HepG2 (cell line): ENCODE results near the gene AGXT. TPM values are rescaled to one million over a fixed set of nuclear protein-coding genes. Genes with fewer than 3 reads are reported as not detected.

Source experiments
- ARNT2 ChIP-seq: sonication (generic); formaldehyde crosslinking; IDR thresholded peaks from 2 replicates; pipeline ENCODE4 v1.8.0; 2022; ENCODE audit warnings: mild to moderate bottlenecking, low read depth, missing genetic modification reagents, moderate library complexity
- ATF2 ChIP-seq: sonication (generic); formaldehyde crosslinking; IDR thresholded peaks from 2 replicates; pipeline ENCODE4 v1.4.0; 2020; ENCODE audit warnings: missing genetic modification reagents
- CAMTA2 ChIP-seq: sonication (generic); formaldehyde crosslinking; IDR thresholded peaks from 2 replicates; pipeline ENCODE4 v1.4.0; 2020; ENCODE audit warnings: mild to moderate bottlenecking, missing genetic modification reagents, borderline replicate concordance
- CSRNP2 ChIP-seq: sonication (generic); formaldehyde crosslinking; conservative IDR thresholded peaks from 2 replicates; pipeline ENCODE4 v1.8.0; 2022; ENCODE audit warnings: low read depth, missing genetic modification reagents
- HIVEP1 ChIP-seq: sonication (generic); formaldehyde crosslinking; IDR thresholded peaks from 2 replicates; pipeline ENCODE4 v1.4.0; 2020; ENCODE audit warnings: mild to moderate bottlenecking, missing genetic modification reagents
- NFE2 ChIP-seq: sonication (generic); formaldehyde crosslinking; IDR thresholded peaks from 2 replicates; pipeline ENCODE4 v1.4.0; 2020; ENCODE audit warnings: missing genetic modification reagents
- RAD21 ChIP-seq: fragments of 450-650 bp; formaldehyde crosslinking; IDR thresholded peaks from 2 replicates; pipeline ENCODE4 v1.5.0; 2020; ENCODE audit warnings: mild to moderate bottlenecking
- RBM22 ChIP-seq: fragments of 200-400 bp; formaldehyde crosslinking; optimal IDR thresholded peaks from 2 replicates; pipeline ENCODE3; 2017; ENCODE audit warnings: mild to moderate bottlenecking, low read length, moderate library complexity
- THAP11 ChIP-seq: IDR thresholded peaks from 2 replicates; pipeline ENCODE4 v1.6.1; 2016; ENCODE audit warnings: missing biosample characterization, missing genetic modification reagents
- TMF1 ChIP-seq: sonication (generic); formaldehyde crosslinking; IDR thresholded peaks from 2 replicates; pipeline ENCODE4 v1.8.1; 2022; ENCODE audit warnings: low read depth, missing genetic modification reagents
- ZFX ChIP-seq: sonication (generic); formaldehyde crosslinking; IDR thresholded peaks from 2 replicates; pipeline ENCODE4 v1.4.0; 2020; ENCODE audit warnings: mild to moderate bottlenecking, low read depth, missing genetic modification reagents, moderate library complexity
- ZMYM4 ChIP-seq: sonication (generic); formaldehyde crosslinking; IDR thresholded peaks from 2 replicates; pipeline ENCODE4 v1.8.1; 2023; ENCODE audit warnings: mild to moderate bottlenecking, missing genetic modification reagents
- ZNF160 ChIP-seq: sonication (generic); formaldehyde crosslinking; IDR thresholded peaks from 2 replicates; pipeline ENCODE4 v1.8.0; 2022; ENCODE audit warnings: mild to moderate bottlenecking, inconsistent platforms, missing genetic modification reagents
- ZNF232 ChIP-seq: sonication (generic); formaldehyde crosslinking; IDR thresholded peaks from 2 replicates; pipeline ENCODE4 v1.4.0; 2020; ENCODE audit warnings: missing genetic modification reagents, borderline replicate concordance
- ZNF33B ChIP-seq: sonication (generic); formaldehyde crosslinking; IDR thresholded peaks from 2 replicates; pipeline ENCODE4 v1.5.1; 2020; ENCODE audit warnings: mild to moderate bottlenecking, missing genetic modification reagents
- ZNF580 ChIP-seq: IDR thresholded peaks from 2 replicates; pipeline ENCODE4 v1.6.1; 2016; ENCODE audit warnings: low read depth, borderline replicate concordance
- ZNF747 ChIP-seq: sonication (generic); formaldehyde crosslinking; IDR thresholded peaks from 2 replicates; pipeline ENCODE4 v1.8.1; 2023; ENCODE audit warnings: missing genetic modification reagents, mild to moderate bottlenecking, borderline replicate concordance
- polyA plus RNA-seq, 8 experiments: library from polyadenylated mRNA; depleted of rRNA in 3 of 8; stranded (reverse) in 7 of 8; unstranded in 1 of 8; fragments of >200 nt; fragmentation: Illumina TruSeq in 4 of 8; extraction: Trizol in 4 of 8; gene quantifications; 2 replicates each; pipeline versions ENCODE4 v1.2.1 to v1.2.3, GENCODE V29; 2011 to 2016; ENCODE audit warnings: low read depth in 4 of 8, missing spikeins in 1 of 8, mixed read lengths in 1 of 8; ENCODE audit not compliant: insufficient read depth in 1 of 8
- total RNA-seq, 5 experiments: library from RNA; depleted of rRNA; stranded (reverse); fragments of >200 nt; fragmentation: Illumina TruSeq; extraction: Trizol; gene quantifications; 2 replicates each; pipeline ENCODE4 v1.2.3, GENCODE V29; 2016; ENCODE audit warnings: low read depth in 1 of 5
- TF ChIP-seq, protein P1 (sequence below): sonication (generic); formaldehyde crosslinking; IDR thresholded peaks from 2 replicates; pipeline ENCODE4 v1.5.1; 2020; ENCODE audit warnings: mild to moderate bottlenecking, missing genetic modification reagents, moderate library complexity

Gene AGXT
- total and polyA plus RNA-seq, 2 of the 13 experiments (the other 11 are each of a cell fraction or from before 2014, with no cell fraction given), result 41.9 to 96.1 TPM

DNA sequence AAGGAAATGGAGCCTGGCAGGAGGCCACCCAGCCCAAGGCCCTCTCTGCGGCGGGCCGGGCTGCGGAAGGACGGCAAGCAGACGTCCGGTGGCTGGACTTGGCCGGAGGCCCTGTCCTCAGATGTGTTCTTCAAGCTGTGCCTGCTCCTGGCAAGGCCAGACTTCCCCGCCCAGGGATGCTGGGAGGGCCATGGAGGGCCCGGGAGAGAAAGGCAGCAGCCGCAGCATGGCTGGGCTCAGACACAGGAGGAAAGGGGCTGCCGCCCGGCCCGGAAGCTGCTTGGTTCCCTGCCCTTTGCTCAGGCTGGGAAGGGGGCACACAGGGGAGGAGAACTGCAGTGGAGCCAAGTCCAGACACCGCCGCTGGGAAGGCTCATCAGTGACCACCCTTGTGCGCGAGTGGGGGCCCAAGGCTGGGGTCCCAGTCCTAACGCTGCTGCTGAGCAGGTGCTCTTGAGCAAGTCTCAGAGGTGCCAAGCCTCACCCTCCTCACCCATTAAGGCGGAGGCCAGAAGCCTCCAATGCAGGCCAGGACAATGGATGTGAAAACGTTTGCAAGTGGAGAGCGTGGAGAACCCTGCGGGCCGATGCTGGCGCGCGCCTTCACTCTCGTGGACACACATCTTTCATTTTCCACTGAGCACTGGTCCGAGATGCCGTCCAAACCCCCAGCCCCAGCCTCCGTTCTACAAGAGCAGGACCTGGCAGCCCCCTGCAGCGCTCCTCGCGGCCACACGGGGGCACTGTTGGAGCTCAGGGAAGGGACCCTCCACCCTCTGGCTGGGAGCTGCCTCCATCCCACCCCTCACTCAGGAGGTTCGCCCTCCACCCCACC is 45.4 kb downstream of the AGXT start (continued):
- TF ChIP-seq ZNF232 (CRISPR knock-in tag), result 0 out of 2 replicates have a peak, but pooled peaks have one; percentile 42
- 0 out of 2 replicates have a peak, but pooled peaks have one; percentile 18 for TF ChIP-seq ZNF160 (CRISPR knock-in tag)
- TF ChIP-seq NFE2 (CRISPR knock-in tag), result no peak
- TF ChIP-seq ATF2, result 0 out of 2 replicates have a peak, but pooled peaks have one; percentile 20
- 0 out of 2 replicates have a peak, but pooled peaks have one; percentile 51 for TF ChIP-seq ARNT2 (CRISPR knock-in tag)
- TF ChIP-seq HIVEP1 (CRISPR knock-in tag), result peak; percentile 26; the same call in 1 of the 2 replicates
- TF ChIP-seq RBM22, result no peak
- peak; percentile 54; the same call in 1 of the 2 replicates for TF ChIP-seq ZFX
- 0 out of 2 replicates have a peak, but pooled peaks have one; percentile 52 for TF ChIP-seq ZNF747
- 0 out of 2 replicates have a peak, but pooled peaks have one; percentile 23 for TF ChIP-seq CAMTA2 (CRISPR knock-in tag)
- TF ChIP-seq ZMYM4, result no peak
- TF ChIP-seq RAD21, result peak; percentile 90
- TF ChIP-seq ZNF33B, result 0 out of 2 replicates have a peak, but pooled peaks have one; percentile 16
- 0 out of 2 replicates have a peak, but pooled peaks have one; percentile 70 for TF ChIP-seq ZNF580
- TF ChIP-seq, protein P1, sequence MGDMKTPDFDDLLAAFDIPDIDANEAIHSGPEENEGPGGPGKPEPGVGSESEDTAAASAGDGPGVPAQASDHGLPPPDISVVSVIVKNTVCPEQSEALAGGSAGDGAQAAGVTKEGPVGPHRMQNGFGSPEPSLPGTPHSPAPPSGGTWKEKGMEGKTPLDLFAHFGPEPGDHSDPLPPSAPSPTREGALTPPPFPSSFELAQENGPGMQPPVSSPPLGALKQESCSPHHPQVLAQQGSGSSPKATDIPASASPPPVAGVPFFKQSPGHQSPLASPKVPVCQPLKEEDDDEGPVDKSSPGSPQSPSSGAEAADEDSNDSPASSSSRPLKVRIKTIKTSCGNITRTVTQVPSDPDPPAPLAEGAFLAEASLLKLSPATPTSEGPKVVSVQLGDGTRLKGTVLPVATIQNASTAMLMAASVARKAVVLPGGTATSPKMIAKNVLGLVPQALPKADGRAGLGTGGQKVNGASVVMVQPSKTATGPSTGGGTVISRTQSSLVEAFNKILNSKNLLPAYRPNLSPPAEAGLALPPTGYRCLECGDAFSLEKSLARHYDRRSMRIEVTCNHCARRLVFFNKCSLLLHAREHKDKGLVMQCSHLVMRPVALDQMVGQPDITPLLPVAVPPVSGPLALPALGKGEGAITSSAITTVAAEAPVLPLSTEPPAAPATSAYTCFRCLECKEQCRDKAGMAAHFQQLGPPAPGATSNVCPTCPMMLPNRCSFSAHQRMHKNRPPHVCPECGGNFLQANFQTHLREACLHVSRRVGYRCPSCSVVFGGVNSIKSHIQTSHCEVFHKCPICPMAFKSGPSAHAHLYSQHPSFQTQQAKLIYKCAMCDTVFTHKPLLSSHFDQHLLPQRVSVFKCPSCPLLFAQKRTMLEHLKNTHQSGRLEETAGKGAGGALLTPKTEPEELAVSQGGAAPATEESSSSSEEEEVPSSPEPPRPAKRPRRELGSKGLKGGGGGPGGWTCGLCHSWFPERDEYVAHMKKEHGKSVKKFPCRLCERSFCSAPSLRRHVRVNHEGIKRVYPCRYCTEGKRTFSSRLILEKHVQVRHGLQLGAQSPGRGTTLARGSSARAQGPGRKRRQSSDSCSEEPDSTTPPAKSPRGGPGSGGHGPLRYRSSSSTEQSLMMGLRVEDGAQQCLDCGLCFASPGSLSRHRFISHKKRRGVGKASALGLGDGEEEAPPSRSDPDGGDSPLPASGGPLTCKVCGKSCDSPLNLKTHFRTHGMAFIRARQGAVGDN (CRISPR knock-in tag), result peak; percentile 86
- TF ChIP-seq TMF1 (CRISPR knock-in tag), result no peak
- 0 out of 2 replicates have a peak, but pooled peaks have one; percentile 41 for TF ChIP-seq THAP11 (CRISPR knock-in tag)
- no peak for TF ChIP-seq CSRNP2 (CRISPR knock-in tag)
